MV-4-11 (cell line): ENCODE results near the gene CCDC112.

Experiments
- DNase-seq: peaks from one replicate; lab custom pipeline; 2025; lab: John Stamatoyannopoulos, UW

The CCDC112 gene

DNA sequence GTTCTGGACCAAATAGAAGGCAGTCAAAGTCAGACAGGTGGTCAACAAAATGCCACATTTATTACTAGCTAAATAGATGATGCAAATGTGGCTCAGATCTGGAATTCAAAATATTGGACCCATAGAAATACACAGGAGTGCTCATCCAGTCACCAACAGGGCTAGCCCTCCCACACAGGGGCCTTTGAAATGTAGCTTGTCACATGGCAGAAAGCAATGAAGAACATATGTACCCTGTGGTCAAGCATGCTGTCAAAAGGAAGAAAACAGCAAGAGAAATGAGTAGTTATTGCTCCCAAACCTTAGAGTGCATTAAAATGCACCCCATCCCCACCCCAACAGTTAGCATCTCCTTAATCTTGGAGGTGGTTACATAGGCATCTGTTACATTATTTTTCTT is 20.9 kb upstream of the CCDC112 start:
- DNase-seq, result no peak

DNA sequence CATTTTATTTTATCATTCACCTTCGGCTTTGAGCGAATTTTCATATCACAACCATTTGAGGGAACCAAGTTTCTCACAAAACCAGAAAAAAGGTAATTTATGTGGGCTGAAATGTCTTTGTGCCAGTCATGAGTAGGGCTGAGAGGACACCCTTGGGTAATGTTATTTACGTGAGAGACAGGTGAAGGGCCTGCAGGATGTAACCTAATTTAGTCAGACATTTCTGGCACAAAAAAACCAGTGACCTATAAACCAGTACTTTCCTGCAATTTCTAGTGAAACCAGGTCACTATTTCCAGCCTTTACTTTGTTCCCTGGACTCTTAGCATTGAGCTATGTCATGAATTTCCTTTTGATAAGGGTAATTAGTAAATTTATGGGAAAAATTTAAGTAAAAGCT is 17.2 kb upstream of the CCDC112 start:
- no peak for DNase-seq

DNA sequence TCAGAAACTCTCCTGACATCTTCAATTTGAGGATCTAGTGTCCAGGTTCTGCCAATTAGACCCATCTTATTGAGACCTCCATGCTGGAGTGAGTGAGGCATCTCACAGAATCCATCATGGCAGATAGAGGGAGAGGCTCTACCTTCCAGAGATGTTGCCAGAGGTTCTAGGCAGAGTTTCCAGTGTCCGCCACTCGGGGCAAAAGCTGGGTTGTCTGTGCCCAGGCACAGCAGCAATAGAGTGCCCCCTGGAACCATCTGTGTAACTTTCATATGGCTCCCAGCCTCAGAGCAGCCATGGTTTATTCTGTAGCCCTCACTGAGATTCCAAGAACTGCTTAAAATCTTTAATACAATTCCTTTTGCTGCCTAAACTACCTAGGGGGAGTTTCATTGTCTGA is 16.6 kb upstream of the CCDC112 start:
- no peak for DNase-seq

DNA sequence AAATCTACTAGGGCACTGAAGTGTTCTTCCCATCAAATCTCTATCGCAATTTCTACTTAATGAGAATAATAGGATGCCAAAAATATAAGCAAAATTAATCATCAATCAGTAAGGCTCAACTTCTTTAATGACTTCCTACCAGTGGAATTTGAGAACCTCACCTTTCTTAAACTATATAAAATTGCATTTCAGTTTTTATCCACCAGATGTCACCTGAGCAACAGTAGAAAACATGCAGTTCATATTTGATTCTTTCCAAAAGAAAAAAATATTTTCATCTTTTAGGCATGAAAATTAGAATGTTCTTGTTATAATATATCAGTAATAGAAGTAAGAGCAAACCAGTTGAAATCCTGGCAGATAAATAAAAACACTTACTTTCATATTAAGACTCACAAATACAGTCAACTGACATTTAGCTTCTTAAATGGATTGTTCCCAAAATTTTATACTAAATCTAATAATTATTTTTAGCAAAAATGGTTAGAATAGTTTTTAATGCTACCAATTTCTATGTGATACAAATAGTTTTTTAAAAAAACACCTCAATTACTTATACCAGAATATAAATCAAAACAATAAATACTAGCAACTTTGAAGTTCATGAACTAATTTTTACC is 13.4 kb upstream of the CCDC112 start:
- DNase-seq, result peak; percentile 41

DNA sequence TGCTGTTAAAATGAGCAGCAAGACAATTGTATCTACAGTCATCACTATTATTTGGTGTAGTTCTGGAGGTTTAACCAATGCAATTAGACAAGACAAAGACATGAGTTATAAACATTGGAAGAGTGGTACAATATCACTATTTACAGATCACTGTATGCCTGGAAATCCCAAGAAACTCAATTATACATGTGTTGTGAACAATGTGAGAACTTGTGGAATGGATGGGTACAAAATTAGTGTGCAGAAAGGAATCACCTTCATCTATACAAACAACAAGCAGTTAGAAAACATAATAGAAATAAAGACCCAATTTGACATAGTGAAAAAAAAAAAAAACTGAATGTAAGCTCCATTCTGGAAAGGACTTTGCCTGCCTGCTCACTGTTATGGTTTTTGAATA is 12.4 kb upstream of the CCDC112 start:
- DNase-seq, result no peak

DNA sequence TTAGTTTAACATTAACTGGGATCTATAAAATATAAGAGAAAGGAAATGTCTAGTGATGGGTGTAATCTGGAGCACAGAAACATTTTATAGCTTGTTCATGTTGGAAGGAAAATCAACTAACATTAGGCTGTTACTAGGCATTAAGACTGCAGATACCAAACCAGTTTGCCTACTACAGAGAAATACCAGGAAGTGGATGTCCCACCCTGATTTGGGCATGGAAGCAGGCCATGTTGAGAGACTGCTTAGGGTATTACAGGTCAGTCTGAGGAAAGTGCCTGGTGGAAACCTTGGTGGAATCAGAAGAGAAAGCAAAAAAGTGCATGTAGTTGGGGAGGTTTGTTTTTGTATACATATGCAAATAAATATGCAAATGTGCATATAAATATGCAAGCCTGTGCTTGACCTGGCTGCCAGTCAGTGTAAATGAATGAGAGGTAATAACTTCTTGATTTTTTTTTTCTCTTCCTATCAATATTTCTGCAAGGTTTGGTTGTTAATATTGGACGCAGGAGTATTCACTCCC is 9.6 kb upstream of the CCDC112 start:
- DNase-seq, result no peak

DNA sequence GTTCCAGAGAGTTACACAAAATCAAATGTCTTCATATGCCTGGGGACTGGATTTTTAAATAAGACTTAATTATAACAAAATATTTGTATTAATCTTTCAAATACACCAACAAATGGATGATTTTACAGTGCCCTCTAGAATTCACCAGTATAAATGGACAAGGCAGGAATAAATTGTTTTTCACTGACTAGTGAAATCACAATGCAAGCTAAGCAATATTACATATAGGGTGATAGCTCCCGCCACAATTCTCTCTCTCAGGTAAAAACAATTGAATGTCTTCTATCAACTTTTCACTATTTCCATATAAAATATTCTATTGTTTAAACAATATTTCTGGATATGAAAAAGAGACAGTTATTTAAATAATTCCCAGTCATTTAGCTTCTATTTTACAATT is 8.0 kb upstream of the CCDC112 start:
- DNase-seq, result no peak

DNA sequence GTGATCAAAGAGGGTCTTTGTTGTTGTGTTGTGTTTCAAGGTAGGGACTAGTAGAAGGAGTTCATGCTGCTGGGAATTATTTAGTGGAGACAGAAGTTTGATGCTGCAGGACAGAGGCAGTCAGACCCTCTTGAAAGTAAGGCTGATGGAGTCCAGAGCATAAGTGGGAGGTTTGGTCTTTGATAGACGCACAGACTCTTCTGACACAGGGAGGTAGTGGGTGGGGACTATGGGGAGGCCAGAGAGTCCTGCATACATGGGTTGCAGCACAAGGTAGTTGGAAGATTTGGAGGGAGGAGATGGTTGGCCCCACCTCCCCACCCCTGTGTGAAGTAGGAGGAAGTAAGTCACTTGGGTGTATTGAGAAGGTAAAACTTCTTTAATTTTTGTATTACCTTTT is 2.4 kb upstream of the CCDC112 start:
- no peak for DNase-seq

DNA sequence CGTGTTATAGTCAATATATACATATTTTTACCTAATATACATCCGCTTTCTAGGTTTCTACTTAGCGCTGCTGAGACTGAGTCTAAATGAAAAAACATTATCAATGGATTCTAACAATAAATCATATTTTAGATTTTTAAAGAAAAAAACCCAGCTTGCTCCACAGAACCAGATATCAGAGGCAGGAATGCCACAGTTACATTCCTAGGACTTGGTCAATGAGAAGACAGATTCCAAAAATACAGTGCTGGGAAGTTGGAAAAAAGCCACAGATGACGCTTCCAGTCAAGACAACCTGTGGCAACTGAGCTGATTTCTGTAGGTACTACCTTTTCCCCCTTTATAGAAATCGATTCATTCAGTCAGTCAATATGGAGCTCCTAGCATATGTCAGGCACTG is 577 bp upstream of the CCDC112 start:
- no peak for DNase-seq

DNA sequence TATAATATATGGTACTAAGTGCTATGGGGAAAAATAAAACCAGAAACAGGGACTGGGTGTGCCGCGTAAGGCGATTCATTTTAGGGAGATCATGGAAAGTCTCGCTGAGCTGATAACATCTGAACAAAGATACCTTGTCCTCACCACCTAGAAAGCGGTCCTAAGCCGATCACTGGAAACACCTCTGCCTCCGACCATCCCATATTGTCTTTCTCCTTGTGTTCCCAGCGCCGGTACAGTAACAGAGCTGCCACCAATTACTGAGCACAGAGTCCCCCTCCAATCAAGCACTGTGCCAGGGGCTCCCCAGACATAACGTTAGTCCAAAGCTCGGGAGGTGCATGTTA is 704 bp downstream of the CCDC112 start:
- no peak for DNase-seq

DNA sequence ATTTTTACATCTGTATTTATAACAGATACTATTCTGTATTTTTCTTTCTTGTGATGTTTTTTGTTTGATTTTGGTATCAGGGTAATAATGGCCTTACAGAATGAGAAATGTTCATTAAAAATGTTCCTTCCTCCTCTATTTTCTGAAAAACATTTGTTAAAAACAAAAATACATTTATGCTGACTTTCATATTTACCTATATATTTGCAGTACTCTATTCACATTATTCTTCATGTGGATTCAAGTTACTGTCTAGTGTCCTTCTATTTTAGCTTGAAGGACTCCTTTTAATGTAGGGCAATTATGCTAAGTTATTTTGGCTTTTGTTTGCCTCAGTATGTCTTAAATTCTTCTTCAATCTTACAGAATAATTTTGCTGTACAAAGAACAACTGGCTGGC is 5.1 kb downstream of the CCDC112 start:
- DNase-seq, result no peak

DNA sequence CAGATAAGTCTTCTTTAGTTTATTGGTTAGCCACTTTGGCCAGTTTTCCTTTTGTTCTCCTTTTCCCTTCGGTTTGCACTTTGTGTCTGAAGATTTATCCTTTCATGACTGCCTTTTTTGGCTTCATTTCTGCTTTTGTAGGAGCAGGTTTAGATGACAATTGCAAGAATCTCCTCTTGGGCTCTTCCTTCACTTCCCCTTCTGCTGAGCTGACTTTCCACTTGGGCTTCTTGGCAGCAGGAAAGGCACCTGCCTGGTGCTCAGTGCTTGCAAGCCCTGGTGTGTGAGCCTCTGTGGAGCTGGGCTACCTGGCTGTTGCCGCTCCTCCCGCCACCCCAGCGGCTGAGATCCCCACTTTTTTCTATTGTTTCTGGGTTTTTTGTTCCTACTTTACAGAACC is 7.3 kb downstream of the CCDC112 start:
- peak; percentile 86 for DNase-seq

DNA sequence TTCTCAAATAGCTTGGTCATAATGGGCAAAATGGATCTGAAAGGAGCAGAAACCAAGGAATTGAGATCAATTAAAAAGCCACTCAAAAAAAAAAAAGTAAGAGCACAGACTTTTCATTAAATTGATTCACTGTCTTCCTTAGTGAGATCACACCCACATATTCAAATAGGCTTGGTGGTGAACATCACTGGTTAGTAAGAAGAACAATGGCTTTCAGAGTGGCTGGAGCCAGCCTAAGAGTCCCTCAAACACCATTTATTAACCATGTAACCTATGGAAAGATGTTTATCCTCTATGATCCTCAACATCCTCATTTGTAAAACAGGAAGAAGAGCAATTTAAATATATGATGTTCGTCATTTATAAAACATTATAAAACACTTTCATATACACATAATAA is 12.4 kb downstream of the CCDC112 start:
- DNase-seq, result peak; percentile 1

DNA sequence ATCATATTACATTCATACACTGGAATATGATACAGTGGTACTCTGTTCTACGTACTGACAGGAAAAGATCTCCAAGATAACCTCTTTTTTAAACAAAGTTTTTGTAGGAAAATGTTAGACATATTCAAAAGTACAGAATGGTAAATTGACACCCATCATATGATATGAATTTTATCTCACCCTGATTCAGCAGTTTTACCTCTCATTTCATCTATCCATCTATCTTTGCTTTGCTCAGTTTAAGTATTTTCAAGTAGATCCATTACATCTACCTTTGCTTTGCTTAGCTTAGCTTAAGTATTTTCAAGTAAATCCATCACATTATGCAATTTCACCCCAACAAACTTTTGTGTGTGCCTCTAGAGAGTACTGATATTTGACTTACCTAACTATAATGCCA is 14.3 kb downstream of the CCDC112 start:
- DNase-seq, result no peak

DNA sequence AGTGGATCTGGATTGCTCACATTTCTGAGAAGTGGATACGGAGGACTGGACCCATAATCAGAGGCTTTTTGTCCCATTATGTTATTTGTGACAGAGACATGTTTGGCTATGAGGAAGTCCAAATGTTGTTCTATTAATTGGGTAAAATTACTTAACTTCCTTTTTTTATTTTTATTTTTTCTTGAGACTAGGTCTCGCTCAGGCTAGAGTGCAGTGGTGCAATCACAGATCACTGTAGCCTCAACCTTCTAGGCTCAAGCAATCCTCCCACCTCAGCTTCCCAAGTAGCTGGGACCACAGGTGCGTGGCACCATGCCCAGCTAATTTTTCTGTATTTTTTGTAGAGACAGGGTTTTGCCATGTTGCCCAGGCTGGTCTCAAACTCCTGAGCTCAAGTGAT is 21.9 kb downstream of the CCDC112 start:
- peak; percentile 73 for DNase-seq

DNA sequence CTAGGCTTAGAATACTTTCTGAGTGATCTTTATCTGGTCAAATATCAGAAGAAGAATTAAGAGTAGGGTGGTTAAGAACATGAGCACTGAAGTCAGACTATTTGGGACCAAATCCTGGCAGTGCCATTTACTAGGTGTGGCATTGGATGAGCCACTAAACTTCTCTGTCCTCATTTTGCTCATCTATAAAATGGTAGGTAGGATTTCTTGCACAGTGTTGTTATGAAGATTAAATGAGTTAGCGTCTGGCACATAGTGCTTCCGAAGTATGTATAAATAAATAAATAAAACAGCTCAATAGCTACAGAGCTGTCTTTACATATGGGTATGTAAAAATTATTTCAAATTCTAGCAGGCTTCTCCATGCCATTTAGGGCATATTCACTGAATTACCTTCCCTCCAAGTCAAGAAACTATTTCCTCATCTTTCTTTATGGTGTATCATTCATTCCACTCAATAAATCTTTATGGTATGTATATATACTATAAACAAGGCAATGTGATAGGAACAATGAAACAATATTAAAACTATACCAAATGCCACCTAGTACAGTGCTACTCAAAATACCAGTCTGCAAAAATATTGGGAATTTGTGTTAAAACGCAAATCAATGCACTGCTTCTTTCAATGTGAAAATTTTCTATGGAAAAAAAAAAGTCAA is 24.0 kb downstream of the CCDC112 start:
- DNase-seq, result no peak

DNA sequence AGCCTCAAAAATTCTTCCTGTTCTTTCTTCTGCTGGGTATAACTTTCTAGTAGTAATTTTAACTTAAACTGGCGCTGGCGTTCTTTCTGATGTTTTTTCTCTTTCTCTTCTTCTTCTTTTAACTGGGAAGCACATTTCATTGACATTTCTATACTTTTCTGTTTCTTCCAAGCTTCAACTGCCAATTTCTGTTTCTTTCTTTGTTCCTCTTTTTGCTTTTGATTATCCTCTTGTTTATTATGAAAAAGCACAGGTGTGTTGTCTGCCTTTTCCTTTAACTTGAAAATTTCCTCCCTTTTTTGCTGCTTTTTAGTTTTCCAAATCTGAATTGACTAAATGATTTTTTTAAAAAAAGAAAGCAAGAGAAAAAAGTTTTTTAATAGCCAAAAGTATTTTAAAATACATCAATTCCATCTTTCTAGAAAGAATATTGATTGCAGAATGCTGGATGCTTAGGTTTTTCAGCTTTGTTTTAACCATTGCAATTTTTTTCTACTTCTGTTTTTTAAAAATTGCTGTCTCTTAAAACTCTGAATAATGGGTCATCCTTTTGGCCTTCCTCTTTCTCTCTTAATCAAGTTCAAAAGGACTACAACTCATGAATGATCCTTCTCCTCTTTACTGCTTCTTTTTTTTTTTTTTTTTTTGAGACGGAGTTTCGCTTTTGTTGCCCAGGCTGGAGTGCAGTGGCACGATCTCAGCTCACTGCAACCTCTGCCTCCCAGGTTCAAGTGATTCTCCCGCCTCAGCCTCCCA is 25.0 kb downstream of the CCDC112 start:
- DNase-seq, result peak; percentile 84

DNA sequence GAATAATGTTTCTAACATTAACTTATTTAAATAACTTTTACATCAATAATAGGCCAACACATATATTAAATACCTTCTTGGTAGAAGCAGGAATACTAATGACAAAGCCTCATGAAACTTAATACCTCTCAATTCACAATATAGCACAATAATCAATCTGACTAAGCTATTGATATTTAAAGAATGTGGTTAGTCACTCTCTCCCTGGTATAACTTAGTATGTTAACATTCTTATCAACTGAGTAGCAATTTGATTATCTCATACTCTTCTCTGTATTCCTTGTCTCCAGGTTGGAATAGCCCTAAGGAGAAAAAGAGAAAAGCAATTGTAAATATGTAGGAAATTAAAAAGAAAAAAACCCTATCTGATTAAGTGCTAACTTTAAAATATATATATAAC is 28.8 kb downstream of the CCDC112 start:
- DNase-seq, result no peak

DNA sequence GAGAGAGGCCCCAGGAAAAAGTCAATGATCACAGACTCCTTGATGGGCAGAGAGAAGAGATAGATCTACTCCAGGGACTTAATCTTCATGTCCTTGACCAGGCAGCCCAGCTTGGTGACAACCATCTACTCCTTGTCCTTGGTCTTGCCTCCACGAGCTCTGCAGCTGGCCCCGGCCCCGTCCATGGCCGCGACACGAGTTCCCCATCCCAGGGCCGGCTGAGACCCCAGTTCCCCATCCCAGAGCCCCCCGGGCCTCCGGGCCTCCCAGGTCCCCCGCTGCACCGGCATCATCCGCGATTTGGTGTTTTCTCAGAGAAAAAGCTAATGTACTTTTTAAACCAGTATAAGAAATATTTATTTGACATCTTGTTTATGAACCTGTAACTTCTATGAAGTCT is 31.2 kb downstream of the CCDC112 start:
- no peak for DNase-seq

DNA sequence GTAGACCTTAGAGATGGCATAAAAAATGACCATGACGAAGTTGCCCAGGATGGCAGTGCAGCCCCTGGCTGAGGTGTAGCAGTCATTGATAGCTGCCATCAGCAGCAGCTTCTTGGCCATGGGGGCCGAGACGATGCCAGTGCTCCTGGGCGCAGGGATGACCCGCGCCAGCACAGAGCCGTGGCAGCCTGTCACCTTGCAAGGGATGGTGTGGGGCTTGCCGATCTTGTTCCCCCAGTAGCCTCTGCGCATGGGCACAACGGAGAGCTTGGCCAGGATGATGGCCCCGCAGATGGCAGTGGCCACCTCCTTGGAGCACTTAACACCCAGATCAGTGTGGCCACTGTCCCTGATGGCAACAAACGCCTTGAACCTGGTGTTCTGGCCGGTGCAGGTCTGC is 31.7 kb downstream of the CCDC112 start:
- no peak for DNase-seq

DNA sequence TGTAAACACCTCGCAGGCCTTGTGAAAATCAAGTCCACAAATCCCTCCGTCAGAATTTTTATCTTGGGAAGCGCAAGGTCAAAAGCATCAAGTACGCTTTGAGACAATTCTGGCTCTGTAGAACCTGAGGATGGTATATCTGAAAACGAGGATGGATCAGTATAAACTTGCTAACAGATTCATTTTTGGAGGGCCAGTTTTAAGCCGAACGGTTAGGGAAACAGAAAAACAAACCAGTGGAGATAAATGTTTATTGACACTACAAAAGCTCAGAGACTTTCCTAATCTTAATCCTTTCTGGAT is 33.4 kb downstream of the CCDC112 start:
- DNase-seq, result no peak

DNA sequence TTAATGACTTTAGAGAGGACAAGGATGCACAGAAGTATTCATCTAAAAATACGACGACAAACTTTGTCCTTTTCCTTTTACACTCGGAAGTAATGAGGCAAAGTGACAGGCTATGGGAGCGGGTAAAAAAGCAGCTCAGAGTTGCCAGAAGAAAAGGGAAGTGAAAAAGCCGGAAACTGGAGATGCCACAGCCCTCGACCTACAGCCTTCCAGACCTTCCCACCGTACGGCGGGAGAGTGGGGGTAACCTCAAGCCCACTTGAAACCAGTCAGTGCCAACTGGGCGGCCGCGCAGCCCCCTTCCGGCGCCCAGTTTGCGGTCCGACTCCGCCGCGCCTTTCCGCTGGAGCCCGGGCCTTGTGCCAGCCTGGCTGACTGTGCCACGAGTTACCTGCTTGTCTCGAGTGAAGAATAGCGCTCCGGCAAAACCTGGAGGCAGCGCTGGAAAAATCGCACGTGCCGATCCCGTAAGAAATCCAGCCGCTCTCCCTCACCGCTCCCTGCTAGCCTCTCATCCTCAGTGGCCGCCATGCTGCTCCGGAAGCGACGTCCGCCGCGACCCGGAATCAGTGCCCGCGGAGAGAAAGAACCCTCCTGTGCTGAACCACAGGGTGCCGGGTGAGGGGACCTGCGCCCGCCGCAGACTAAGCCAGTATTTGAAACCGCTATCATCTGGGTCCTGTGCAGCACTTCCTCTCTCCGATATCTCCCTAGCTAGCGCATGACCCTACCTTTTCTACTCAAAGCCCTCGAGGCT is 34.0 kb downstream of the CCDC112 start, which contains the start of gene PGGT1B:
Gene PGGT1B (minus strand): TSS at position 557 of the 757 bp plus-strand sequence. CDS start 26 bp downstream, at position 531.
- peak; percentile 83 for DNase-seq

DNA sequence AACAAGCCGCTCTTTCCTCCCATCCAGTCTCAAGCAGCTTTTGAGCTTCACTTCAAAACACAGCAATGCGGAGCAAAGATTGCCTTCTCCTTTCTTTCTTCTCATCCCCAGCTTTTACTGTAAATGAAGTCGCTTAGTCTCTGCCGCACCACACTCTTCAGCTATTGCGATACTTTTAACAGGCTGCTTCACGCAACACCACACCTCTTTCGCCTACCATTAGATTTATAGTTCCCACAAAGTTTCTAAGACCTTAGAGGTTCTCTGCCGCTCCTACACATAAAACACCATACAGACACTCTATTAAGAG is 34.5 kb downstream of the CCDC112 start:
- no peak for DNase-seq
